Activated T-cell treated with anti-CD3 and anti-CD28 coated beads, Interleukin-2, amount 50 U/mL, for 24 hours (primary cell): ENCODE data around the gene AXL.

Experiments
- DNase-seq: peaks from one replicate; pipeline ENCODE4 v3.0.0-alpha.2; 2020
- H3K27ac Mint-ChIP-seq: 2 replicates; pipeline ENCODE4 v1.8.0; 2020; ENCODE audit warnings: mild to moderate bottlenecking, mixed read lengths
- H3K27me3 Mint-ChIP-seq: 2 replicates; pipeline ENCODE4 v1.8.0; 2020; ENCODE audit warnings: mixed read lengths
- H3K36me3 Mint-ChIP-seq: 2 replicates; pipeline ENCODE4 v1.8.0; 2020; ENCODE audit warnings: low read depth, mixed read lengths
- H3K4me1 Mint-ChIP-seq: 2 replicates; pipeline ENCODE4 v1.8.0; 2020; ENCODE audit warnings: low read depth, mixed read lengths
- H3K4me3 Mint-ChIP-seq: 2 replicates; pipeline ENCODE4 v1.8.0; 2020; ENCODE audit warnings: mild to moderate bottlenecking, moderate library complexity, mixed read lengths
- H3K9me3 Mint-ChIP-seq: 2 replicates; pipeline ENCODE4 v1.8.0; 2020; ENCODE audit warnings: mixed read lengths

Gene AXL

DNA sequence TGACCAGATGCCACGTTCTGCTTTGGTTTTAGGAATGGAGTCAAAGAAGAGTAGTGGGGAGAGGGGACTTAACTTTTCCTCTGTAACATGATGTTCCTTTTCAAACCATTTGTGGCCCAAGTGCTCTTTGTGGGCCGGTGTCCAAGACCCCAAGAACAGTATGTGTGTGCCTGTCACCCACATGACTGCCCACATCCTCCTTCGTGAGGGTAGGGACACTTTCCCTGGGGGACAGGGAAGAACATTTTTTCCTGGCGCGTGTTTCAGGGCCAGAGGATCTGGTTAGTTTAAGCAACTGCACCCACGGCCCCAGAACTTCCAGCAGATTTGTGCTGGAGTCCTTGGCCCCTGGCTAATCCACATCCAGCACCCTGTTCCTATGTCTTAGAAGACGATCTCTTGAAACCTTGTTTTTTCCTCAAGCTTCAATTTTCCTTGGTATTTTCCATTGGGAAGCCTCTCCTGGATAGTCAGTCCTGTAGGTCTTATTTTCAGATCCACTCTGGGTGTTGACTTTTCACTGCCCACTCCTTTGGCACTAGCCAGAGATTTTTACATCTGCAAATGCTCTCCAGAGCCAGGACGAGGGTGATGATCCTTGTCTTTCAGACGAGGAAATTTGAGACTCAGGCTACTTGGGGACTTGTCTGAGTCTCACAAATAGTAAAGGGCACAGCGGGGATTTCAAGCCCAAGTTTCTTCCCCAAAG, 80.2 kb downstream of the AXL start:
- DNase-seq: no peak
- Mint-ChIP-seq H3K9me3 (no peaks in the 10 kb centered on the region), H3K4me3 (no peak overlapping the region), H3K4me1 (peaks cover 99% of the 10 kb centered on the region), H3K27me3 (no peaks in the 10 kb centered on the region), H3K36me3 (peaks cover 100% of the 10 kb centered on the region), H3K27ac (peak overlapping the region; percentile 95)

DNA sequence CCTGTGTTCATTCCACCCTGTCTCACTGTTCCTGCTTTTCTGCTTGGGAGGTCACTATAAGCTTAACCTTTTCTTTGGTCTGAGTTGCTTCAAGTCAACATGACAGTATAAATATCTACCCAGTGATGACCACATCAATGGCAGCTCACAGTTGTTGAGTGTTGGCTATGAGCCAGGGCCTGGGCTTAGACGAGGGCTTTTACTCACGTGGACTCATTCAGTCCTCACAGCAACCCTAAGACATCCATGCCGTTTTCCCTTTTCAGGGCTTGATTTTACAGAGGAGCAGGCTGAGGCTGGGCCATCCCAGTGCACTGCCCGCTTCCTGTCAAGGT, 80.7 kb downstream of the AXL start:
- no peak for DNase-seq
- Mint-ChIP-seq H3K9me3 (no peaks in the 10 kb centered on the region), H3K27me3 (no peaks in the 10 kb centered on the region), H3K4me1 (peaks cover 100% of the 10 kb centered on the region), H3K36me3 (peaks cover 100% of the 10 kb centered on the region), H3K27ac (peak overlapping the region; percentile 95), H3K4me3 (no peak overlapping the region)

- Mint-ChIP-seq H3K27me3 (no peaks in the 10 kb centered on the region), H3K27ac (peak overlapping the region; percentile 95), H3K36me3 (peaks cover 100% of the 10 kb centered on the region), H3K4me1 (peaks cover 100% of the 10 kb centered on the region), H3K9me3 (no peaks in the 10 kb centered on the region), H3K4me3 (no peak overlapping the region)
- no peak for DNase-seq
These were observed 81.5 kb downstream of the AXL start for GRCh38 chr19:41300555-41300954.

DNA sequence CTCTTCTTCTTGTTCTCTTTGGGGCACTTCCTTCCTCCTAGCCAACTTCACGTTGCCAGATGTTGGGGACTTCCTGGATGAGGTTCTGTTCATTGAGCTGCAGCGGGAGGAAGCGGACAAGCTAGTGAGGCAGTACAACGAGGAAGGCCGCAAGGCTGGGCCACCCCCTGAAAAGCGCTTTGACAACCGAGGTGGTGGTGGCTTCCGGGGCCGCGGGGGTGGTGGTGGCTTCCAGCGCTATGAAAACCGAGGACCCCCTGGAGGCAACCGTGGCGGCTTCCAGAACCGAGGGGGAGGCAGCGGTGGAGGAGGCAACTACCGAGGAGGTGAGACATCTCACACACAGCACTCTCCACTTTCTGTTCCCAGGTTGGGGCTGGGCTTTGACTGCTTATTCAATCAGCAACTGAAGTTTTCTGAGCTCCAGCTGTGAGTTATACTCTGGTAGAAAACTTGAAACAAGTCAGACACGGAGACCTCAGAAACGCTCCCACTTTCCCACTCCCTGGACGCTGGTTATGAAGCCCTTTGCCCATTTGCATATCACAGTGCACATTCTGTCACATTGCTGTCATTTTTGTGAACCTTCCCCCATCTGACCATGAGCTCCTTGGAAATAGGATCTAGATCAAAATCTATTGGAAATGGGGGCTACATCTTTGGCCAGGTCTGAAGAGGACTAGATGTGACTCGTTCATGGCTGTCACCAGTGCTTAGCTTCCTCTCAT, 83.8 kb downstream of the AXL start:
- H3K4me3 Mint-ChIP-seq: peak overlapping the region; percentile 60
- peaks cover 99% of the 10 kb centered on the region for H3K4me1 Mint-ChIP-seq
- no peaks in the 10 kb centered on the region for H3K9me3 Mint-ChIP-seq
- H3K36me3 Mint-ChIP-seq: peaks cover 99% of the 10 kb centered on the region
- H3K27me3 Mint-ChIP-seq: no peaks in the 10 kb centered on the region
- DNase-seq: peak; percentile 83
- H3K27ac Mint-ChIP-seq: peak overlapping the region; percentile 95

DNA sequence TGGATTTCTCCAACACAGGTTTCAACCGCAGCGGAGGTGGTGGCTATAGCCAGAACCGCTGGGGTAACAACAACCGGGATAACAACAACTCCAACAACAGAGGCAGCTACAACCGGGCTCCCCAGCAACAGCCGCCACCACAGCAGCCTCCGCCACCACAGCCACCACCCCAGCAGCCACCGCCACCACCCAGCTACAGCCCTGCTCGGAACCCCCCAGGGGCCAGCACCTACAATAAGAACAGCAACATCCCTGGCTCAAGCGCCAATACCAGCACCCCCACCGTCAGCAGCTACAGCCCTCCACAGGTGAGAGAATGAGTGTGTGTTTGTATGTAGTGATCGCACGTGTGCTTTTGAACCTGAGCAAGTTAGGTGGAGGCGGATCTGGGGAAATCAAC, 84.9 kb downstream of the AXL start:
- H3K27ac Mint-ChIP-seq: peak overlapping the region; percentile 95
- H3K4me3 Mint-ChIP-seq: no peak overlapping the region
- no peak for DNase-seq
- H3K36me3 Mint-ChIP-seq: peaks cover 98% of the 10 kb centered on the region
- no peaks in the 10 kb centered on the region for H3K9me3 Mint-ChIP-seq
- H3K27me3 Mint-ChIP-seq: no peaks in the 10 kb centered on the region
- peaks cover 99% of the 10 kb centered on the region for H3K4me1 Mint-ChIP-seq

- peaks cover 95% of the 10 kb centered on the region for H3K4me1 Mint-ChIP-seq
- peaks cover 91% of the 10 kb centered on the region for H3K36me3 Mint-ChIP-seq
- no peaks in the 10 kb centered on the region for H3K9me3 Mint-ChIP-seq
- no peak for DNase-seq
- no peak overlapping the region for H3K4me3 Mint-ChIP-seq
- H3K27me3 Mint-ChIP-seq: no peaks in the 10 kb centered on the region
- peak overlapping the region; percentile 95 for H3K27ac Mint-ChIP-seq
These were observed 85.9 kb downstream of the AXL start for GRCh38 chr19:41304706-41305483.

GRCh38 chr19:41305927-41306793, 87.1 kb downstream of the AXL start:
- H3K9me3 Mint-ChIP-seq: no peaks in the 10 kb centered on the region
- H3K27me3 Mint-ChIP-seq: no peaks in the 10 kb centered on the region
- peaks cover 90% of the 10 kb centered on the region for H3K36me3 Mint-ChIP-seq
- peak overlapping the region; percentile 99 for H3K27ac Mint-ChIP-seq
- no peak for DNase-seq
- peak overlapping the region; percentile 52 for H3K4me3 Mint-ChIP-seq
- H3K4me1 Mint-ChIP-seq: peaks cover 89% of the 10 kb centered on the region

DNA sequence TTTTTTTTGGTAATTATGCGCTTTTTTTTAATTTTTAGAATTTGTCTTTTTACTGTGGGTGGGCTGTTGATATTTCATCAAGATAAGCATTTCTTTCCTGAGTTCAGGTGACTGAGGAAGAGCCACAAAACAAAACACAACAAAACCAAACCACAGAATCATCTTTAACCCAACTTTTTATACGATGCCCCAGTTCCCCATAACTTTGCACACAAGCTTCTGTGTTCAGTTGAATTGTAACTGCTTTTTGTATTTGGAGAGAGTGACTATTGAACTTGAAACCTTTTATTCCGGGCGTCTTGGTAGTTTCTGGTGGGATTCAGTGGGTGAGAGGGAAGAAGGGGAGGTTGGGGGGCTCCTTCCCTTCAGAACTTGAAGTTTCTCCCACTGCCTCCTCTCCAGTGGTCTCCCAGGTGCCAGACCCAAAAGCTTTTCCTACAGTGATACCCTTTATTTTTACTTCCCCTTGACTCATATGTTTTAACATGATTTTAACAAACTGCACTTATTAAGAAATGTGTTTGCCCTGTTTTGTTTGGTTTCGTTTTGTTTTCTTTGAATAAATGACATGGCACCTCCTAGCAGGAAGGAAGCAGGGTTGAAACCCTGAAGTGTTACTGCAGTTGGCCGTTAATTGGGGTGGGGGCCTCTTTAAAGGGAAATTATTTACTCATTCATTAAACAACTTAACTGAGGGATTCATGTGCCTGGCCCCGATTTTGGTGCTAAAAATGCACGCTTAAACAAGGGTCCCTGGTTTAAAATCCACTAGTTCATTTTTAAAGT, 88.3 kb downstream of the AXL start:
- Mint-ChIP-seq H3K27me3 (no peaks in the 10 kb centered on the region), H3K4me1 (peaks cover 89% of the 10 kb centered on the region), H3K4me3 (peak overlapping the region; percentile 52), H3K36me3 (peaks cover 88% of the 10 kb centered on the region), H3K27ac (peak overlapping the region; percentile 99), H3K9me3 (no peaks in the 10 kb centered on the region)
- DNase-seq: no peak

GRCh38 chr19:41307954-41308449, 89.0 kb downstream of the AXL start:
- no peaks in the 10 kb centered on the region for H3K9me3 Mint-ChIP-seq
- H3K36me3 Mint-ChIP-seq: peaks cover 88% of the 10 kb centered on the region
- peak overlapping the region; percentile 96 for H3K4me3 Mint-ChIP-seq
- H3K27ac Mint-ChIP-seq: peak overlapping the region; percentile 99
- H3K27me3 Mint-ChIP-seq: no peaks in the 10 kb centered on the region
- peaks cover 87% of the 10 kb centered on the region for H3K4me1 Mint-ChIP-seq
- no peak for DNase-seq

GRCh38 chr19:41308450-41309179, 89.6 kb downstream of the AXL start:
- peaks cover 87% of the 10 kb centered on the region for H3K4me1 Mint-ChIP-seq
- peaks cover 88% of the 10 kb centered on the region for H3K36me3 Mint-ChIP-seq
- H3K27me3 Mint-ChIP-seq: no peaks in the 10 kb centered on the region

DNA sequence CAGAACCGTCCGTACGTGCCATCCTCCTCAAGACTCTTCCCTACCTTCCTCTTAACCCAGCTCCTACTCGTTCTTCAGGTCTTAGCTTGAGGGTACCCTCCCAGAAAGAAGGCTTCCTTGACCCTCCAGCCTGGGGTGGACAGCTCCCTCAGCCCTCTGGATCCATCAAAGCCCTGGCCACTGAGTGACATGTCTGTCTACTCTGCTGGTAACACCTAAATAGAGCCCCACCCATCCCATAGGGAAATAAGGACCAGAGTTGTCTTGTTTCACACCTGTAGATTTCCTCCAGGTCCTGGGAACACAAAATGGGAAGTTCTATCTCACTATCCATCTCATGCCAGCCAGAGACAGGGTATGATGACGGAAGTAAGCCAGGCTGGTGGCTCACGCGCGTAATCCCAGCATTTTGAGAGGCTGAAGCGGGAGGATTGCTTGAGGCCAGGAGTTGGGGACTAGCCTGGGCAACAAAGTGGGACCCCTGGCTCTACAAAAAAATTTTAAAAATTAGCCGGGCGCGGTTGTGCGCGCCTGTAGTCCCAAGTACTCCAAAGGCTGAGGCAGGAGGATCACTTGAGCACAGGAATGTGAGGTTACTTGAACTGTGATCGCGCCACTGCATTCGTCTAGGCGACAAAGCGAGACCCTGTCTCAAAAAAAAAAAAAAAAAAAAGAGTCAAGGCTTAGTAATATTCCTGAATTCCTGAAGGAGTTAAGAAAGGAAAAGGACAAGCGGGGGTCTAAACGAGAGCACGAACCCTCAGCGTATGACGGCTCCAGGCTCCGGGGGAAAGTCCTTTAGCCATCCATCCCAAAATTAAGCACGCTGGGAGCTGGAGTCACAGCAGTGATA, 90.4 kb downstream of the AXL start:
- H3K27me3 Mint-ChIP-seq: no peaks in the 10 kb centered on the region
- H3K4me1 Mint-ChIP-seq: peaks cover 81% of the 10 kb centered on the region
- H3K9me3 Mint-ChIP-seq: no peaks in the 10 kb centered on the region
- DNase-seq: no peak
- H3K27ac Mint-ChIP-seq: peak overlapping the region; percentile 99
- H3K4me3 Mint-ChIP-seq: peak overlapping the region; percentile 96
- H3K36me3 Mint-ChIP-seq: peaks cover 88% of the 10 kb centered on the region

More at GRCh38 chr19:41308450-41309179, 89.6 kb downstream of the AXL start:
- peak; percentile 97 for DNase-seq
- Mint-ChIP-seq H3K4me3 (peak overlapping the region; percentile 96), H3K9me3 (no peaks in the 10 kb centered on the region), H3K27ac (peak overlapping the region; percentile 99)
